Stimulated activated CD4-positive, alpha-beta T cell treated with anti-CD3 and anti-CD28 coated beads, Interleukin-4, amount 100 ng/mL, for 4 hours (primary cell): ENCODE results near the gene NPDC1.

Source experiments
- DNase-seq, 2 experiments: peaks; one replicate each; pipeline ENCODE4 v3.0.0-alpha.2; 2020

Gene NPDC1

GRCh38 chr9:137055385-137056364 is 9.7 kb upstream of the NPDC1 start:
- no peak for DNase-seq

- DNase-seq = no peak
These were observed 9.0 kb upstream of the NPDC1 start for GRCh38 chr9:137054932-137055384.

GRCh38 chr9:137053944-137054931 is 8.3 kb upstream of the NPDC1 start, which contains the start of gene ENTPD2:
TSS of gene ENTPD2 (minus strand) at chr9:137054061. CDS start at chr9:137053997, 64 bp downstream.
- peak; percentile 47 to 59 for DNase-seq

GRCh38 chr9:137052998-137053943 is 7.3 kb upstream of the NPDC1 start:
- DNase-seq = no peak

GRCh38 chr9:137052293-137052692 is 6.3 kb upstream of the NPDC1 start:
- DNase-seq = no peak

- no peak for DNase-seq
These were observed 5.3 kb upstream of the NPDC1 start for GRCh38 chr9:137051145-137051724.

GRCh38 chr9:137050570-137050969 is 4.6 kb upstream of the NPDC1 start:
- DNase-seq = no peak

- peak in 1 of 2 experiments; percentile 56 for DNase-seq
These were observed 3.8 kb upstream of the NPDC1 start for GRCh38 chr9:137049544-137050449.

GRCh38 chr9:137048655-137049543 is 2.9 kb upstream of the NPDC1 start:
- DNase-seq = no peak

GRCh38 chr9:137045294-137046087 is 486 bp downstream of the NPDC1 start:
- no peak for DNase-seq

GRCh38 chr9:137044502-137045177 is 1.3 kb downstream of the NPDC1 start:
- DNase-seq = no peak

GRCh38 chr9:137044037-137044436 is 1.9 kb downstream of the NPDC1 start:
- DNase-seq = no peak

GRCh38 chr9:137042751-137043727 is 2.9 kb downstream of the NPDC1 start:
- no peak for DNase-seq

GRCh38 chr9:137041124-137041523 is 4.9 kb downstream of the NPDC1 start:
- DNase-seq = no peak

- DNase-seq = no peak
These were observed 5.4 kb downstream of the NPDC1 start for GRCh38 chr9:137040568-137040967.

- DNase-seq = no peak
These were observed 6.2 kb downstream of the NPDC1 start for GRCh38 chr9:137039611-137040366.
